ENCODE measurements around the gene TLN1.
A peak's percentile ranks its signal among the peaks of the same experiment; 100 is the strongest.

The TLN1 gene

DNA sequence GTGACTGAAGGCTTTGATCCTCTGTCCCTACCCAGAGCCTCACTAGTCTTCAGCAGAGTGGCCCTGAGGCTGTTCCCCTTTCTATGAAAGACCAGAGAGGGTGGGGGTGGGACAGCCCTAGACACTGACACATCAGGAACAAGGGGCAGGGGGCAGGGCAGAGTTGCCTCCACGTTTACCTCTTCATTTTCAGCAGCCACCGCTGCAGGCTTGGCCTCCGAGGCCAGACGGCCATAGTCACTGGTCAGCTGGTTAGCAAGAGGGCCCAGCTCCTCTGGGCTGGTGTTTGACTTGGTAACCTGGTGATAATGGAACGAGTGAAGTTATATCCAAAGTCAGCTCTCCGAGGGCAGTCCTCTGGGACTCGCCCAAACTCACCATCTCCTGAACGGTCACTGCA is 26.6 kb downstream of the TLN1 start:
- no peak for DNase-seq

DNA sequence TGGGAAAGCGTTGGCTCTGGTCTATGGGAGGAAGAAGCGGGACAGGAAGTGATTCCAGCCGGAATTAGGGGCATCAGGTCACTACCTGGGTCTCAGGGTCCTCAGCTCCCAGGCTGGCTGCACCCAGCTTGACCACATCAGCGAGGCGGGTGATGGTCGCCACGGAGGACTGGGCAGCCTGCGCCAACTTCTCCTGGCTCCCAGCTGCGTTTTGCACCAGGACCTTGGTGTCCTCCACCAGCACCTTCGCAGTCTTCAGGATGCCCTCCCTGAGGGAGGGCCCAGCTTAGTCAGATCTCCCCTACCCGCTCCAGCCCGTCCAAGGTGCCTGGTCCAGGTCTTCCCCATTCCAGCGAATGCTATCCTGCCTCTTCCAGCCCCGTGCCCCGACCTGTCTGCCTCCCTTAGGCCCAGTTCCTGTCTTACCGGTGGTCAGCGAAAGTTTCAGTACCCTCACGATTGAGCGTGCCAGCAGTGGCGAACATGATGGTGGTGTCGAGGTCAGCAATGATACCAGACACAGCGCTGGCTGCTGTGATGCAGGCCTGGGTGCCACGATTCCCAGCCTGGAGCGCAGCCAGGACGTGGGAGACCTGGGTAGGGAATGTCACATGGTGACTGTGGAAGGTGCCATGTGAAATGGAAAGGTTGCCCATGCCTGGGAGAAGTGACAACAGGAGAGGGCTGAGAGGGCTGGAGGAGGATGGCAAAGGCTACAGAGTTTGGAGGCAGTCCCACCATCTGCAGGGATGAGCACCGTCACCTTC is 27.9 kb downstream of the TLN1 start:
- no peak for DNase-seq

DNA sequence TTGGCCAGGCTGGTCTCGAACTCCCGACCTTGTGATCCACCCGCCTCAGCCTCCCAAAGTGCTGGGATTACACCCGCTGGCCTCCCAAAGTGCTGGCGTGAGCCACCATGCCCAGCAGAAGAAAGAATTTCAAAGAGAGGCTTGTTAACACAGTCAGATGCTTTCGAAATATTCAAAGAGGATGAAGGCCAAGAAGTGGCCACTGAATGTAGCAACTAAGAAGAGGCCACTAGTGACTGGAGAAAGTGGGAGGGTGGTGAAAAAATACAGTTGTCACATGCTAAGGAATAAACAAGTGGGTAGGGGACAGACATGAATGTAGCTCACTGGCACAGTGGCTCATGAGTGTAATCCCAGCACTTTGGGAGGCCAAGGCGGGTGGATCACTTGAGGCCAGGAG is 29.3 kb downstream of the TLN1 start:
- no peak for DNase-seq

DNA sequence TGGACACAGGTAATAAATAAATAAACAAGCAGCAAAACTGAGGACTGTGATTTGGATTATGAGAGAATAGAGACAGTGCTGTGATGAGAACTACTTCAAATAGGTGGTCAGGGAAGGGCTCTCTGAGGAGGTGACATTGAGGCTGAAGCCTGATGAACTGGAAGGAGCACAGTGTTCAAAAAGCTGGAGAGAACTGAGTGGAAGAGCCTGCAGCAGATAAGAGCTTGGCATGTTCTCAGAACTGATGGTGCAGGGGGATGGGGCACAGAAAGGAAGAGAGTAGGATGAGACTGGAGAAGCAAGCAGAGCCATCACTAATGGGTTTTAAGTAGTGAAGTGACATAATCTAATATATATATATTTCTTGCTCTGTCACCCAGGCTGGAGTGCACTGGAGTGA is 31.1 kb downstream of the TLN1 start:
- DNase-seq, result no peak

DNA sequence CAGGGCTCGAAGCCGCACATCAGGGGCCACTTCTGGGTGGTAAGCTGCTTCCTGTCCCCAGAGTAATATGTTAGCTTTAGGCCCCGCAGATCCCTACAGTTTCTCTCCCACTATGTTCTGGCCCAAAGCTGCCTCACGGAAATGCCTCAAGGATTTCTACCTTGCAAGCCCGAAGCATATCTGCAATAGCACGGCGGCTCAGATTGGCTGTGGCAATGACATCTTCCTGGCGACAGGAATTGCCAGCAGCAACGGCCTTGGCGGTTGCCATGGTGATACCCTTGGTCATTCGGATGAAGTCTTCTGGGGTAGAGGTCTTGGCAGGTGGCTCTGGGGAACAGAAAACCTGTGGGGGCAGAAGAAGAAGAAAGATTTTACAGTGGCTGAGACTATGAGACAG is 32.0 kb downstream of the TLN1 start:
- no peak for DNase-seq

DNA sequence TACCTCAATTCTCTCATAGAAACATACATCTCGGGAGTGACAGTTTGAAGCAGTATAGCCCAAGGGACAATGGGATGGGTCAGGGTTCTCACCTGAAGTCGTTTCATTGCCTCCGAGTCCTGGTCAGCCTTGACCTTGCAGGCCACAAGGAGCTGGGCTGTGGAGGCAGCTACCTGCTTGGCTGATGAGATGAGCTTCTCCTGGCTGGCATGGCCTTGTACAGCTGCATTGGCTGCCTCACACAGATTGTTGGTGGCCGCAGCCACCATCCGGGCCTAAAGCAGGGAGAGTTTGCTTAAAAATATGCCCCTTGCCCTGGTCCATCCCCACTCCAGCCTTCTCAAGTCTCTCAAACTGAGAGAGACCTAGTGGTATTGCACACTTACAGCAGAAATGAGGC is 33.8 kb downstream of the TLN1 start:
- no peak for DNase-seq

DNA sequence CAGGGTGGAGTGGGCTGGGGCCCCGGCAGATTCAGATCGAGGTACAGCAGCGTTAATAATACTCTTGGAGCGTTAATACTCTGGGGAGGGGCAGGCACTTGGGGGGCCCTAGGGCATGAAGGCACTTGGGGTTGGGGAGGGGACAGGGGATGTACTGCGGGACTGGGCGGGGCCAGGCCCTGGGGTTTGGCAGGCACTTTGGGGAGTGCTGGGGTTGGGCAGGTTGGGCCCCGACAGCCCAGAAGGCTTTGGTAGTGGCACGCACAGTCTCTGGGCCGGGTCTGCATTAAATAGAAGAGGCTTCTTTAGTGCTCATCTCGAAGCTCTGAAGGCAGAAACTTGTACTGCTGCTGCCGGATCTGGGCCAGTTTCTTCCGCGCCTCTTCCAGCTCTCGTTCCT is 34.5 kb downstream of the TLN1 start:
- DNase-seq, result no peak

DNA sequence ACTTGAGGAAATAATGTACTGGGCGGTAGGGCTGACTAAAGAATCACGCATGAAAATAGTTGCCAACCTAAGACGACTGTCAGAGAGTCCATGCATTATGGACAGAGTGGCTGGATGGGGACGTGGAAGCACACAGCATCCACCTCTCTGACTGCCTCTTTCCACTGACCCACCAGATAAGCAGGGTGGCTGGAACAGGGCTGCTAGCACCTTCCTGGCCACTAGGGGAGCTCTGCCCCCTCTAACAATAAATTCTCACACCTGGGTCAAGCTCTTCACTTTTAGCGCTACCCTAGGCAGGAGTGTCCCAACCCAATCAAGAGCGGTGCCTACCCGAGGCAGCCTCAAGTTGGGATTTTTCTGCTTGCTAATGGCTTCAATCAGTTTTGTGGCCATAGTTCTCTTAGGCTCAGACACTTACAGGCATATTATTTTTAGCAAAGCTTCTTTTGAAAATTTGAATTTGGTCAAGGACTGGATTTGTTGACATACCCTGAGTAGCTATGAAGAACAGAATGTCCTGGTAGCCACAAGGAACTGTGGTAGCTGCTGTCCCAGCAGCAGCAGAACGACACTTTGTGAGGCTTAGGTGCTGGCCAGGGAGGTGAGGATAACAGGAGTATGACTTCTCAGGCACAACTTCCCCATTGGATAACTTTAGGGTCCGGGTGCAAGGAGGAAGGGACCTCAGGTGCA is 35.3 kb downstream of the TLN1 start:
- DNase-seq, result peak; percentile 72 to 74

DNA sequence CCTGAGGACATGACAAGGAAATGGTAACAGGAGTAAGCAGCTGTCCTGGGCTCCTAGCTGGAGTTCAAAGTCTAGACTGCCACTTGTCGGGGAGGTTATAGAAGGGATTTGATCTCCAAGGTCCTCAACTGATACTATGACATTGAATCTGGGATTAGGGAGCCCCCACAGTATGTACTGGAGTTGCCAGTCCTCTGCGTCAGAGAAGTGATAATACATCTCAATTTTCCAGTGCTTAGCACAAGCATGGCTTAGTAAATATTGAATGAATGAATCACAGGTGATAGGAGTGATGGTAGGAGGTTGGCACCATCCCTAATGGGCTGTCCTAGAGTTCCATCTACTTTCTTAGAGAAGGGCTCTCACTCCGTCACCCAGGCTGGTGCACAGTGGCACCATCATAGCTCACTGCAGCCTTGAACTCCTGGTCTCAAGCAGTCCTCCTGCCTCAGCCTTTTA is 36.0 kb downstream of the TLN1 start:
- DNase-seq, result no peak

DNA sequence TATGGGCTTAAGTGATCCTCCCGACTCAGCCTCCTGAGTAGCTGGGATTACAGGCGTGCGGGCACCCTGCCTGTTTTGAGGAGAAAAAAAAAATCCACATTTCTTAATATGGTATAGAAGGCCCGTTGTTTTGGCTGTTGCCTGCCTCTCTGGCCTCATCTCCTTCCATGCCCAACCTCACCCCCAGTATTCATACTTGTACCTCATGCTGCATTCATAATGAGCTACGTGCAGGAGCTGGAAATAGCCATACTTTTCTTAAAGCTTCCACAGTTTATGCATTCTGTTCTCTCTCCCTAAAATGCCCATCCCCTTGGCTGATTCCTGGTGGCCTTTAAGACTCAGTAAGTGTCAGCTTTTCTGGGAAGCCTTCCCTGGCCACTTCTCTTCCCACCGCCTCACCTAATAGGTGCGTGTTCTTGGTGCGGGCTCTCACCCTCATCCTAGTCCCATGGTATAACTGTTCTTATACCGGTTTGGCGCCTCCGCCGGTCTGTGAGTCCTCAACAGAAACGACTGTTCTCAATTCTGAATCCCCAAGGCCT is 40.2 kb downstream of the TLN1 start:
- no peak for DNase-seq

DNA sequence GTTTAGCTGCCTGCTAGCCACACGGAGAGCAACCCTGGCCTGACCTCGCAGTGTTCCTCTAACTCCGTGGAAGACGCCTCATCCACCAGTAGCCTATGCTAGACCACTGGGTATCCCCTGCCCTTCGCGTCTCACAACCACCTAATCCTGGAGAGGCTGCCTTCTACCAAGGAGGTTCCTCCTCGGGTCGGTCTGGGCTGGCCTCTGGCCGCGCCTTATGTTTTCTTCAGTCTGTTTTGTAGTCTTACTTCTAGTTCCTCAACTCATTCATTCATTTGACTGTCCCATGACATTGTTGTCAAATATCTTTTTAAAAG is 40.7 kb downstream of the TLN1 start:
- DNase-seq, result no peak

DNA sequence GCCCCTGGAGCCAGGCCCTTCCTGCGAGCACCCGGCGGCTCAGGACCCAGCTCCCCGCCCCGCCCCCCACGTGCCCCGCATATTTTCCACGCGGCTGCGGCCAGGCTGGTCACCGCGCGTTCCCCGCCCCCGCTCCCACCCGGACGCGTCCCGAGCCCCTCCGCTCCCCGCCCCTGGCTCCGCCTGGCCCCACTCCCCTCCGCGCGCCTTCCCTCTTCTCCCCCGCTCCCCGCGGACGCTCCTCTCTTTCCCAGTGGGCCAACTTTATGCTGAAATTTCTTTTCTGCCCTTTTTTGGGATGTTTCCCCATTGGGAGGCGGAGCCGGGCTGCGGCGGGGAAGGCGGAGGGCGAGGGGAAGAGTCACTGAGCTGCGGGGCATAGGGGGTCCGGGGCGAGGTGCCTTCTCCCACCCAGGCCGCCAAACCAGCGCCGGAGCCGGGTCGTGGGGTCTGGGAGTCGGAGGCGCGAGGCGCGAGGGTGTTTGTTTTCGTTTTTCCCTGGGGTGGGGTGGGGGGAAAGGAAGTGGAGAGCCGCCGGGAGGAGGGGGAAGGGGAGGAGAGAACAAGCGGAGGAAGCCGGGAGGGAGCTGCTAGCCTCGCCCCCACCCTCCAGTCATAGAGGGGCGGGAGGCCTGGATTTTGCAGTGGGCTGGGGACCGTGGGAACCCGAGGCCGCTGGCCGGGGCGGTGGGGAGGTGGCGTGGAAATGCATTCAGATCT is 41.2 kb downstream of the TLN1 start:
- DNase-seq, result peak; percentile 45 to 48

DNA sequence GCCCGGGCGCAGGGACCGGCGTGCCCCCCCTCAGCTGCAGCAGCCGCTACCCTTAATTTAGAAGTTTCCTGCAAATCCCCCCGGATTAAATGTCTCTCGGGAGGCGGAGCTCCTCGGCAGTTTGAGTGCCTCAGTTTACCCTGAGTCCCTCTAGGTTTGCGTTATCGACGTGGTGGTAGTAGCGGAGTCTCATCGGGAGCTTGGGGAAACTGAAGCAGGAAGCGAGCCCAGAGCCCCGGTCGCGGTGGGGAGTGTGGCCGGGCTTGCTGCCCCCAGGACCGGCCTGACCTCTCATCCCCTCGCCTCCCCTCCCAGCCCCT is 41.7 kb downstream of the TLN1 start:
- DNase-seq, result no peak

DNA sequence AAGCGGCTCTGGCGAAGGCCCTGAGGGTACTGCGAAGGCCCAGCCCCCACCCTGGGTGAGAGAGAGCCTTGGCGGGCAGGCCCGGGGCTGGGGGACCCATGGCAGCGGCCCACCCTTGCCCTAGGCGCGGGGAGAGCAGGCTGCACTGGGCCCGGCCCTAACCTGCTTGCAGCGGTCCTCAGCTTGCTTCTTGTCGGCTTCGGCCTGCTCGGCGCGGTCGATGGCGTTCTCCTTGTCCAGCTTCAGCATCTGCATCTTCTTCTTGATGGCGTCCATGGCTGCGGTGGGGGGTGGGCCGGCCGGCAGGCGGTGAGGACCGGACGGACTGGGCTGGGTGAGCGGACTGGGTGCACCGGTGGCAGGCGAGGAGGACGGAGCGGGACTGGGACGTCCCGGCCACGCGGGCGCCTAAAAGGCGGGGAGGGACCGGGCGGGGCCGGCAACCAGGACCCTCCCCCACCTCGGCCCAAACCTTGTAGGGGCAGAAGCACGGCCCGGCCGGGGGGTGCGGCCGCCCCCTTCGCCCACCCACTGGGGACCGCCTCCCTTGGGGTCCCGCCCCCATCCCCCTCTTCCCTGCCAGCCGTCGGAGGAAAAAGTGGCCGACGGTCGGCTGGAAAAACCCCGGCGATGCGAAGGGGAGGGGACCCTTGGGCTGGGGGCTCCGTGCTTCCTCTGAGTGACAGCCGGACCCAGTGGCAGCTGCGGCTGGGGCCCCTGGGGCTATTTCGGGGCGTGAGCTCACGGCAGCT is 42.3 kb downstream of the TLN1 start, which contains the start of gene TPM2:
Gene TPM2 (minus strand): TSS at position 384 of the 752 bp plus-strand sequence. CDS start 108 bp downstream, at position 276.
- no peak for DNase-seq

DNA sequence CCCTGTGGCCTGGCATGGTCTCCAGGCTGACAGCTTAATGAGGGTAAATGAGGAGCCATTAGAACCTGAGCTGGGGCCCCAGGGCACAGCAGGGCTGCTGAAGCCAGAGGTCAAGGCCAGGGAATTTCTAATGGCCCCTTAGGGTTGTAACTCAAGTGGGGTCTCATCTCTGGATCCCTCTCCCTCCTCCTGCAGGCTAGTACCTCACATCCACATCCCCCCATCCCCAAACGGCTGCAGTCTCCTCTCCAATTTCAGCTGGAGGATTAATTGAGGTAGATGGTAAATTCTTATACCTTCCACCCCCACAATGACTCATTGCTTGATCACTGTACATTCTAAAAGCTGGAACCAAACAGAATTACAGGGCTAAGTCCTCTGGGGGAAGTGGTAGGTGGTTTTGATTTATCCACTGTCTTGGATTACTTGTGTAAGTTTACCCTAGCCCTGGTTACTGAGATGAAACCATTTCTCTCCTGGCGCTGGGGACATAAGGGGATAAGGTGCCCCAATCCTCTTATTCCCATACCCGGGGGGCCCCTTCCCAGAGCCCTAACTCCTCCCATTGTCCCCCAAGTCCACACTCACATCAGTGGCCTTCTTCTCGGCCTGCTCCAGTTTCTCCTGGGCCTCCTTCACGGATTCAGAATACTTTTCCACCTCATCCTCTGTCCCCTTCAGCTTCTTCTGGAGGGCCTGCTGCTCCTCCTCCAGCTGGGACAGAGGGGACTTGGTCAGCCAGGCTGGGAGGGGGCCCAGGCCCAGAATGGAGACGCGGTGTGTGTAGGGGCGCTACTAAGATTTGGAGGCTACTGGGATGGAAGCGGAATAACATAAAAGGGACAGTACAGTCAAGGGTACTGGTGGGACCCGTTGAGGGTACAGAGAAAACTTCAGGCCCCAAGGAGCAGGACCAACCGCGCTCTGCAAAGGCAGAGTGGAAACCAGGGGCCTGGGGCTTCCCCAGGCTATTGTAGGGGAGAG is 43.1 kb downstream of the TLN1 start:
- DNase-seq, result peak in 1 of 2 experiments; percentile 38

DNA sequence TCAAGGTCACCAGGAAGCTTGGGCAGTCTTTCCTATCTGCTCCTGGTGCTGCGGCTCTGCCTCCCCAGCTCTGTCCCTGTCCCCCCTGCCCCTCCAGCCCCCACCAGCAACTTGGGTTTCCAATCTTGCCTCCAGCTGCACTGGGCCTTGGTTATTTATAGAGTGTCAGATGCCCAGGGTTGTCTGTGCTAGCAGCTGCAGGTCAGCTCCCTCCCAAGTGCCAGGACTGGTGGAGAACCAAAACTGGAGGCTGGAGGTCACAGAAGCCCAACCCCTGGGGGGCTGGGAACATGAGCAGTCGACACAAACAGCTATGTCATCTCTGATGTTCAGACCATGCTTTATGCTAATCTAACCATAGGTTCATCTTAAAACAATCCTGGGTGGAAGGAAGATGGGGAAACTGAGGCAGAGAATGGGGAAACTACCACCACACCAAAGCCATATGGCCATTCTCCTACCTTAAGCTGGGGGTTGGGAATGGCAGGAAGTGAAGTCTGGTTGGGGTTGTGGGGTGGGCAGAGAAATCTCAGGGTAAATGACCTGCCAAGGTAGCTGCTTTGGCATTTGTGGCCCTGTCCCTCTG is 43.9 kb downstream of the TLN1 start:
- no peak for DNase-seq

DNA sequence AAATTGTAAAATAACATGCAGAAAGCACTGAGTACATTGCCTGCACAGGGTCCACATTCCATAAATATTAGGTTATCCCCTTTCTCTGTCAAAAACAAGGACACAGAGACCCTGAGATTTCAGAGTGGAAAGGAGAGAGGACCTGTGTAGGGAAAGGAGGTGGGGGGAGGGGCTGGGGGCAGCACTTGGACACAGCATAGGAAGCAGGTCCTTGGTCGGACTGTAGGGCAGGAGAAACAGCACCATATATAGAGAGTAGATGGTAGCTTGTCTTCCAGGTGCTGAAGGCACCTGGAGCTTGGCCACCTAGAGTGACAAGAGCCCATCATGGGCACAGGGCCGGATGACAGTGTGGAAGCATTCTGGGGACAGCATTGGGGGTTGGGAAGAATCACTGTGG is 44.7 kb downstream of the TLN1 start:
- DNase-seq, result no peak

DNA sequence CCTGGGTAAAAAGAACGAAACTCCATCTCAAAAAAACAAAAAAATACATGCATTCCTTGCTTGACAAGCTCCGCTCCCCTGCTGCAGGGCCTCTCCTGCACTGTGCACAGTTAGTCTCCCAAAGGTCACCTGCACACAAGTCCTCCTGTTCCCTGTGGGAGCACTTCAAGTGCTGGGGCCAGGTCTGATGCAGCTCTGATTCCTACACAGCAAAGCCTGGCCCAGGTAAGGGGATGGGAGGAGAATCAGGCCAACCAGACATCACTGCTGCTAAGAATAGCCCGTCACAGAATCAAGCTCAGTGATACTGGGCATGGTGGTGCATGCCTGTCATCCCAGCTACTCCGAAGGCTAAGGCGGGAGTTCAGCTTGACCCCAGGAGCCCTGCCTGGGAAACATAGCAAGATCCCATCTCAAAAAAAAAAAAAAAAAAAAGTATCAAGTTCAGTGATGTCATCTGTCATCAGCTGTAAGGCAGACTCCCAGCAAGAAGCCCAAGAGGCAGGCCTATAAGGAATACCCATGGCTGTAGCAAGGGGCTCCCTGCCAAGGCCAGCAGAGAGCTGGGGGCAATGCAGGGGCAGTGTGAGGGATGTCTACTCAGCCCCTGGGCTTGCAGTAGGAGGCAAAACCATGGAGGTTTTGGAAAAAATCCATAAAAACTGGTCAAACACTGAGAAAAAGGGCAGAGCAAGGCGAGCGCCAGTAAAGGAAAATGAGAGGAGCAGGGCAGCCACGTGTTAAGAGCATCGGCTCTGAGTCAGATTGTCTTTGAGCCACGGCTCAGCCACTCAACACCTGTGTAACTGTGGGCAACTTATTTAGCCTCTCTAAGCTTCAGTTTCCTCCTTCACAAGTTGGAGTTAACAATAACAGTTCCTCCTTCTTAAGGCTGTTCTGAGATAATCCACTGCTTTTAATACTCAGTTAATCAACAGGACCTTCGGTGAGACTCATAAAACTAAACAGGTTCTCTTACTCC is 45.5 kb downstream of the TLN1 start:
- no peak for DNase-seq

DNA sequence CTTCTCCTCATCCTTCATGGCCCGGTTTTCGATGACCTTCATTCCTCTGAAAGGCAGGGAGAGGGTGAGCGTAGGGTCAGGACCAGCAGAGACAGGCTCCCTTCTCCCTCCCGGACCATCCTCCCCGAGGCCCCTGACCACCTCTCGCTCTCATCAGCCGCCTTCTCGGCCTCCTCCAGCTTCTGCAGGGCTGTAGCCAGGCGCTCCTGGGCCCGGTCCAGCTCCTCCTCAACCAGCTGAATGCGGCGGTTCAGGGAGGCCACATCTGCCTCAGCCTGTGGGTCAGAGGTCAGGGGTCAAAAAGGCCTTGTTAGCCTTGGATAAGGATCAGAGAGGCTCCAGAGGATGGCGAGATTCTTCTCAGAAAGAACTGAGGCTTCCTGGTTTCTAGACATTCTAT is 46.5 kb downstream of the TLN1 start:
- no peak for DNase-seq

DNA sequence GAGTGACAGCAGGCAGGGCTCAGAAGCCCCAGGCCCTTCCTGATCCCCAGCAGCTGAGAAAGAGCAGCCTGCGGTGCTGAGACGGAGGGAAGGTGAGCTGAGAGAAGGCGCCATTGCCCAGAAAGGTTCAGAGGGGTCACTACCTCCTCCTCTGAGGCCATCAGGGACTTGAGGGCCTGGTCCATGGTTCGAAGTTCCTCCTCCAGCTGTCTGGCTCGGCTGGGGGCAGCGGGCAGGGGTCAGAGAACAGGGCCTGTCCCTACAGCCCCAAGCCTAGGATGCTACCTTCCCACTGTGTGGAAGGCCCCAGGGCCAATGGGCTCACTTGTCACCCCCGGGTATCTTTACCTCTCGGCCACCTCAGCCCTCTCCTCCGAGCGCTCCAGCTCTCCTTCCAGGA is 47.1 kb downstream of the TLN1 start:
- DNase-seq, result no peak
